ENCODE measurements around the gene OSBPL3.

- no peak for TF ChIP-seq CTCF (IDR thresholded peaks at IDR 0.05; ENCODE audit: insufficient read depth, low read length, poor library complexity, severe bottlenecking)
- no peak for TF ChIP-seq EZH2phosphoT487 (conservative IDR thresholded peaks at IDR 0.05; ENCODE audit: low read length)
These were observed 182.7 kb downstream of the OSBPL3 start for GRCh38 chr7:24797270-24797669.
